ENCODE measurements around the gene GTF2H4.

- TF ChIP-seq POLR2AphosphoS5 (IDR thresholded peaks at IDR 0.05) (no peak), POLR2A (IDR thresholded peaks at IDR 0.05) (peak in 1 of 4 donors; percentile 4)
Observed at GRCh38 chr6:30915591-30915946, 7.6 kb downstream of the GTF2H4 start.
